Urothelium cell line (cell line): Measurements from ENCODE around the gene CDK16.

Experiments used
- DNase-seq: peaks from one replicate; pipeline ENCODE4 v3.0.0; 2011; ENCODE audit warnings: low spot score, mixed read lengths
- FAIRE-seq: peaks from 2 replicates; lab custom pipeline; 2011; peaks lifted over from hg19 to GRCh38; lab: Jason Lieb, UNC

The CDK16 gene

GRCh38 chrX:47206316-47206715, 12.2 kb upstream of the CDK16 start:
- FAIRE-seq = no peak
- DNase-seq = no peak

- DNase-seq (no peak), FAIRE-seq (no peak)
These were observed 10.4 kb upstream of the CDK16 start for GRCh38 chrX:47208108-47208507.

GRCh38 chrX:47209508-47210238, 8.8 kb upstream of the CDK16 start:
- DNase-seq (no peak), FAIRE-seq (no peak)

GRCh38 chrX:47210661-47211425, 7.6 kb upstream of the CDK16 start:
- DNase-seq (no peak), FAIRE-seq (no peak)

GRCh38 chrX:47212381-47213293, 5.8 kb upstream of the CDK16 start:
- no peak for DNase-seq
- no peak for FAIRE-seq

- FAIRE-seq (no peak), DNase-seq (no peak)
These were observed 3.9 kb upstream of the CDK16 start for GRCh38 chrX:47214435-47215077.

GRCh38 chrX:47215291-47215900, 3.1 kb upstream of the CDK16 start:
- no peak for DNase-seq
- FAIRE-seq = no peak

GRCh38 chrX:47216393-47216925, 2.0 kb upstream of the CDK16 start:
- DNase-seq (no peak), FAIRE-seq (no peak)

- no peak for FAIRE-seq
- DNase-seq = no peak
These were observed 1.2 kb upstream of the CDK16 start for GRCh38 chrX:47217121-47217851.

- FAIRE-seq (peak; percentile 55), DNase-seq (peak; percentile 91)
These were observed 615 bp upstream of the CDK16 start for GRCh38 chrX:47217852-47218279.

GRCh38 chrX:47218920-47219815, 687 bp downstream of the CDK16 start:
- FAIRE-seq = no peak

GRCh38 chrX:47221756-47222155, 3.3 kb downstream of the CDK16 start:
- DNase-seq (no peak), FAIRE-seq (no peak)

More at GRCh38 chrX:47218920-47219815, 687 bp downstream of the CDK16 start:
- peak; percentile 54 for DNase-seq

GRCh38 chrX:47222751-47223350, 4.4 kb downstream of the CDK16 start:
- DNase-seq (no peak), FAIRE-seq (no peak)

GRCh38 chrX:47223476-47224250, 5.2 kb downstream of the CDK16 start:
- no peak for FAIRE-seq
- no peak for DNase-seq

- FAIRE-seq = no peak
- no peak for DNase-seq
These were observed 5.9 kb downstream of the CDK16 start for GRCh38 chrX:47224266-47224895.

- no peak for DNase-seq
- FAIRE-seq = no peak
These were observed 6.4 kb downstream of the CDK16 start for GRCh38 chrX:47224896-47225290.

- FAIRE-seq (no peak), DNase-seq (no peak)
These were observed 7.6 kb downstream of the CDK16 start for GRCh38 chrX:47226071-47226470.
